CD8-positive, alpha-beta memory T cell (primary cell): ENCODE results near the gene UFSP1. TPM values are rescaled to one million over a fixed set of nuclear protein-coding genes. Genes with fewer than 3 reads are reported as not detected.

ENCODE experiments used
- CTCF ChIA-PET: fragments of 350-600 bp; sonication (Branson Sonifier 250); formaldehyde crosslinking; loops from one replicate; lab custom pipeline; 2021; ENCODE audit warnings: antibody characterized with exemption; lab: Charles Lee
- POLR2A ChIA-PET: fragments of 350-600 bp; sonication (Branson Sonifier 250); formaldehyde crosslinking; loops from one replicate; lab custom pipeline; 2021; ENCODE audit warnings: antibody characterized with exemption; lab: Charles Lee
- DNase-seq, 5 donors: peaks; one replicate each; pipeline versions ENCODE4 v3.0.0 to v3.0.0-alpha.2; 2020 to 2022; ENCODE audit warnings: mixed read lengths in 1 of 5
- H3K27ac ChIP-seq: one replicate; pipeline ENCODE4 v1.7.0; 2013; ENCODE audit warnings: low read depth, mild to moderate bottlenecking, low read length, moderate library complexity
- H3K27me3 ChIP-seq: 2 replicates; pipeline ENCODE4 v1.7.0; 2013; ENCODE audit warnings: low read length, mild to moderate bottlenecking; ENCODE audit not compliant: insufficient read depth, poor library complexity, severe bottlenecking
- H3K36me3 ChIP-seq: 2 replicates; pipeline ENCODE4 v1.7.0; 2013; ENCODE audit warnings: mild to moderate bottlenecking, low read length, moderate library complexity; ENCODE audit not compliant: insufficient read depth
- H3K4me1 ChIP-seq: 2 replicates; pipeline ENCODE4 v1.7.0; 2013; ENCODE audit warnings: mild to moderate bottlenecking, low read length, moderate library complexity; ENCODE audit not compliant: insufficient read depth
- H3K4me3 ChIP-seq: 2 replicates; pipeline ENCODE4 v1.7.0; 2013; ENCODE audit warnings: mild to moderate bottlenecking, low read length
- H3K9me3 ChIP-seq: 2 replicates; pipeline ENCODE4 v1.7.0; 2013; ENCODE audit warnings: mild to moderate bottlenecking, low read length
- H3K27ac Mint-ChIP-seq, 8 donors: one replicate each; pipeline ENCODE4 v1.8.0; 2020 to 2021; ENCODE audit warnings: mixed read lengths in 8 of 8, mild to moderate bottlenecking in 6 of 8, inconsistent platforms in 3 of 8, moderate library complexity in 3 of 8
- H3K27me3 Mint-ChIP-seq, 2 donors: one replicate each; pipeline ENCODE4 v1.8.0; 2020 to 2021; ENCODE audit warnings: mixed read lengths in 2 of 2, mild to moderate bottlenecking in 1 of 2, moderate library complexity in 1 of 2
- H3K36me3 Mint-ChIP-seq, 3 donors: one replicate each; pipeline ENCODE4 v1.8.0; 2020 to 2021; ENCODE audit warnings: mixed read lengths in 3 of 3, inconsistent platforms in 1 of 3, mild to moderate bottlenecking in 1 of 3
- H3K4me1 Mint-ChIP-seq, 3 donors: one replicate each; pipeline ENCODE4 v1.8.0; 2020 to 2021; ENCODE audit warnings: mixed read lengths in 3 of 3, inconsistent platforms in 1 of 3, mild to moderate bottlenecking in 1 of 3
- H3K4me3 Mint-ChIP-seq, 7 donors: one replicate each; pipeline ENCODE4 v1.8.0; 2020 to 2021; ENCODE audit warnings: mixed read lengths in 7 of 7, mild to moderate bottlenecking in 6 of 7, moderate library complexity in 4 of 7, inconsistent platforms in 2 of 7
- H3K9me3 Mint-ChIP-seq, 5 donors: one replicate each; pipeline ENCODE4 v1.8.0; 2020 to 2022; ENCODE audit warnings: mixed read lengths in 5 of 5, mild to moderate bottlenecking in 3 of 5, moderate library complexity in 2 of 5, inconsistent platforms in 1 of 5
- polyA plus RNA-seq: library from polyadenylated mRNA; unstranded; fragments of 300-500 nt; fragmentation: Illumina TruSeq; gene quantifications from one replicate; pipeline ENCODE4 v1.2.3, GENCODE V29; 2021
- total RNA-seq, 2 experiments: library from RNA; stranded (reverse); gene quantifications; one replicate each; pipeline ENCODE4 v1.2.3, GENCODE V29; 2021

Gene UFSP1
- total and polyA plus RNA-seq, 3 experiments from 2014 or later = 2.1 to 4.0 (median 3.1) TPM

- peaks cover 32% of the 10 kb centered on the region for H3K36me3 ChIP-seq
- Mint-ChIP-seq H3K4me1 (peaks cover 50 to 68% (median 61%) of the 10 kb centered on the region in 3 donors), H3K27me3 (peaks cover 0 to 2% of the 10 kb centered on the region in 2 donors), H3K4me3 (peak overlapping the region in 6 of 7 donors; percentile 1 to 63 (median 46)), H3K36me3 (peaks cover 4 to 75% (median 14%) of the 10 kb centered on the region in 3 donors), H3K9me3 (no peaks in the 10 kb centered on the region), H3K27ac (peak overlapping the region in 6 of 8 donors; percentile 29 to 79 (median 67))
- no peak for DNase-seq
- ChIA-PET CTCF (interaction anchor here (6.1 kb wide), 1 partner anchor 10 kb away, joined by 48 read pairs; the partner anchor contains the start of gene UFSP1), POLR2A (interaction anchor here (4.3 kb wide), 1 partner anchor 9 kb away, joined by 102 read pairs; the partner anchor contains the start of gene UFSP1)
- H3K27me3 ChIP-seq = no peaks in the 10 kb centered on the region
- no peak overlapping the region for H3K27ac ChIP-seq
- H3K4me1 ChIP-seq = peaks cover 29% of the 10 kb centered on the region
- H3K4me3 ChIP-seq = no peak overlapping the region
- H3K9me3 ChIP-seq = no peaks in the 10 kb centered on the region
These were observed 10.8 kb downstream of the UFSP1 start for GRCh38 chr7:100878685-100879084.

- H3K27me3 Mint-ChIP-seq = peaks cover 0 to 2% of the 10 kb centered on the region in 2 donors
- H3K36me3 Mint-ChIP-seq = peaks cover 4 to 71% (median 13%) of the 10 kb centered on the region in 3 donors
- ChIA-PET POLR2A (interaction anchor here (4.3 kb wide), 1 partner anchor 10 kb away, joined by 102 read pairs; the partner anchor contains the start of gene UFSP1), CTCF (interaction anchor here (6.1 kb wide), 1 partner anchor 11 kb away, joined by 48 read pairs; the partner anchor contains the start of gene UFSP1)
- no peaks in the 10 kb centered on the region for H3K9me3 ChIP-seq
- no peak for DNase-seq
- H3K27ac ChIP-seq = no peak overlapping the region
- H3K4me3 ChIP-seq = no peak overlapping the region
- H3K27me3 ChIP-seq = no peaks in the 10 kb centered on the region
- H3K9me3 Mint-ChIP-seq = no peaks in the 10 kb centered on the region
- peak overlapping the region in 6 of 8 donors; percentile 28 to 69 (median 54) for H3K27ac Mint-ChIP-seq
- peaks cover 25% of the 10 kb centered on the region for H3K36me3 ChIP-seq
- H3K4me3 Mint-ChIP-seq = peak overlapping the region in 5 of 7 donors; percentile 15 to 57 (median 32)
- peaks cover 29% of the 10 kb centered on the region for H3K4me1 ChIP-seq
- H3K4me1 Mint-ChIP-seq = peaks cover 48 to 64% (median 61%) of the 10 kb centered on the region in 3 donors
These were observed 11.5 kb downstream of the UFSP1 start for GRCh38 chr7:100878013-100878412.

DNA sequence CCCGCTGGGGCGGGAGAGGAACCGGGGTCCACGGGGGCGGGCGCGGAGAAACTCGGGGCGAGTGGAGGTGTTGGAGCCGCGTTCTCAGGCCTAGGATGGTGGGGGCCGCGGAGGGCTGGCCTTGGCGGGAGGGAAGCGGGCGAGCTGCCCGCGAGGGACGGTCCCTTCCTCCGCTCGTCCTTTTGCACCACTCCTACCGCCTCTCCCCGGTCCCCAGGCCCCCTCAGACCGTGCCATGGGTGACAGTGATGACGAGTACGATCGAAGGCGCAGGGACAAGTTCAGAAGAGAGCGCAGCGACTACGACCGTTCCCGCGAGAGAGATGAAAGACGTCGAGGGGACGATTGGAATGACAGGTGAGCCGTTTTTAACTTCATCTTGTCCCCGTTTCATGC is 14.2 kb downstream of the UFSP1 start:
- peak overlapping the region; percentile 84 for H3K4me3 ChIP-seq
- DNase-seq = peak in 1 of 5 donors; percentile 15
- Mint-ChIP-seq H3K9me3 (no peaks in the 10 kb centered on the region), H3K4me1 (peaks cover 48 to 58% (median 57%) of the 10 kb centered on the region in 3 donors), H3K27me3 (peaks cover 0 to 2% of the 10 kb centered on the region in 2 donors), H3K27ac (peak overlapping the region; percentile 91 to 99 (median 98)), H3K36me3 (peaks cover 0 to 57% (median 16%) of the 10 kb centered on the region in 3 donors), H3K4me3 (peak overlapping the region; percentile 96 to 99 (median 99))
- H3K27ac ChIP-seq = peak overlapping the region; percentile 86
- POLR2A ChIA-PET = interaction anchor here (0.7 to 4.3 kb wide), 13 partner anchors 8 to 726 kb away, joined by 3 to 102 read pairs (median 5); partner anchors contain the start of genes LAMTOR4, POP7, SLC12A9 and TRIM56
- peaks cover 29% of the 10 kb centered on the region for H3K4me1 ChIP-seq
- peaks cover 8% of the 10 kb centered on the region for H3K36me3 ChIP-seq
- no peaks in the 10 kb centered on the region for H3K9me3 ChIP-seq
- CTCF ChIA-PET = interaction anchor here (0.7 to 6.1 kb wide), 7 partner anchors 13 to 369 kb away, joined by 3 to 48 read pairs (median 4); partner anchors contain the start of genes SLC12A9 and UFSP1
- H3K27me3 ChIP-seq = no peaks in the 10 kb centered on the region

- Histone ChIP-seq H3K27me3 (no peaks in the 10 kb centered on the region), H3K27ac (peak within 1 kb of the TSS; percentile 86), H3K36me3 (peaks cover 8% of the 10 kb centered on the region), H3K9me3 (no peaks in the 10 kb centered on the region), H3K4me1 (peaks cover 29% of the 10 kb centered on the region), H3K4me3 (peak within 1 kb of the TSS; percentile 84)
- DNase-seq = peak; percentile 97 to 98 (median 98)
- peak within 1 kb of the TSS; percentile 96 to 99 (median 99) for H3K4me3 Mint-ChIP-seq
- no peaks in the 10 kb centered on the region for H3K27me3 Mint-ChIP-seq
- H3K36me3 Mint-ChIP-seq = peaks cover 0 to 54% (median 13%) of the 10 kb centered on the region in 3 donors
- H3K27ac Mint-ChIP-seq = peak within 1 kb of the TSS; percentile 91 to 99 (median 98)
- CTCF ChIA-PET = interaction anchor here (0.7 to 6.1 kb wide), 7 partner anchors 14 to 370 kb away, joined by 3 to 48 read pairs (median 4); partner anchors contain the start of genes SLC12A9 and UFSP1
- POLR2A ChIA-PET = interaction anchor here (0.6 to 4.3 kb wide), 14 partner anchors 8 to 726 kb away, joined by 3 to 102 read pairs (median 4); partner anchors contain the start of genes LAMTOR4, POP7, SLC12A9 and TRIM56
- no peaks in the 10 kb centered on the region for H3K9me3 Mint-ChIP-seq
- H3K4me1 Mint-ChIP-seq = peaks cover 44 to 53% (median 52%) of the 10 kb centered on the region in 3 donors
These were observed 14.7 kb downstream of the UFSP1 start, which contains the start of gene SRRT for GRCh38 chr7:100874577-100875355. Gene SRRT (plus strand): TSS chr7:100875103. CDS start chr7:100875591, 488 bp downstream.

DNA sequence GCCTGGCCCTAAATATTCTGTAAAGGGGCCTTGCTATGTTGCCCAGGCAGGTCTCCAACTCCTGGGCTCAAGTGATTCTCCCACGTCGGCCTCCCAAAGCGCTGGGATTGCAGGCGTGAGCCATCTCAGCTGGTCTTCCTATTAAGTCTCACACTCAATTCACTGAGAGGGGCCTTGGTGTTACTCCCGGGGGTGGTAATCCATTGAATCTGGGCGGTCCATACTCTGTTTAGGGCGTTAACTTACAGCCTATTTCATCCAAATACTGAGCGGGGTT is 15.3 kb downstream of the UFSP1 start:
- H3K9me3 Mint-ChIP-seq = no peaks in the 10 kb centered on the region
- H3K4me1 Mint-ChIP-seq = peaks cover 39 to 48% (median 47%) of the 10 kb centered on the region in 3 donors
- H3K27me3 ChIP-seq = no peaks in the 10 kb centered on the region
- peaks cover 8% of the 10 kb centered on the region for H3K36me3 ChIP-seq
- peak overlapping the region; percentile 96 to 99 (median 99) for H3K4me3 Mint-ChIP-seq
- peaks cover 0 to 49% (median 12%) of the 10 kb centered on the region in 3 donors for H3K36me3 Mint-ChIP-seq
- peaks cover 28% of the 10 kb centered on the region for H3K4me1 ChIP-seq
- CTCF ChIA-PET = interaction anchor here (6.1 kb wide), 1 partner anchor 14 kb away, joined by 48 read pairs; the partner anchor contains the start of gene UFSP1
- H3K9me3 ChIP-seq = no peaks in the 10 kb centered on the region
- H3K4me3 ChIP-seq = peak overlapping the region; percentile 84
- peak overlapping the region; percentile 91 to 99 (median 98) for H3K27ac Mint-ChIP-seq
- H3K27me3 Mint-ChIP-seq = no peaks in the 10 kb centered on the region
- no peak for DNase-seq
- H3K27ac ChIP-seq = peak overlapping the region; percentile 86
- POLR2A ChIA-PET = interaction anchor here (0.7 to 2.4 kb wide), 3 partner anchors 11 to 23 kb away, joined by 3 to 8 read pairs (median 3); no protein-coding TSS in a partner anchor

GRCh38 chr7:100873599-100874299 is 15.8 kb downstream of the UFSP1 start:
- Histone ChIP-seq H3K4me1 (peaks cover 25% of the 10 kb centered on the region), H3K4me3 (peak overlapping the region; percentile 84), H3K27me3 (no peaks in the 10 kb centered on the region), H3K9me3 (no peaks in the 10 kb centered on the region), H3K36me3 (peaks cover 8% of the 10 kb centered on the region), H3K27ac (peak overlapping the region; percentile 86)
- Mint-ChIP-seq H3K9me3 (no peaks in the 10 kb centered on the region), H3K4me1 (peaks cover 35 to 43% (median 42%) of the 10 kb centered on the region in 3 donors), H3K4me3 (peak overlapping the region; percentile 96 to 99 (median 99)), H3K36me3 (peaks cover 0 to 44% (median 12%) of the 10 kb centered on the region in 3 donors), H3K27ac (peak overlapping the region in 7 of 8 donors; percentile 34 to 99 (median 98)), H3K27me3 (no peaks in the 10 kb centered on the region)
- ChIA-PET CTCF (interaction anchor here (6.1 kb wide), 1 partner anchor 15 kb away, joined by 48 read pairs; the partner anchor contains the start of gene UFSP1), POLR2A (interaction anchor here (0.7 to 2.4 kb wide), 3 partner anchors 11 to 22 kb away, joined by 3 to 8 read pairs (median 3); no protein-coding TSS in a partner anchor)
- DNase-seq = no peak
